CD4-positive, alpha-beta T cell treated with Interleukin-4 for 4 hours (primary cell): Measurements from ENCODE around the gene SPATA13.
"Not testable (repeated sequence)": the region's sequence is repeated elsewhere in the genome, so short reads cannot be mapped to it uniquely, and the experiment has no call there.

Experiments used
- DNase-seq: peaks from one replicate; pipeline ENCODE4 v3.0.0-alpha.2; 2020

The SPATA13 gene

GRCh38 chr13:24284889-24285565 is 124.5 kb downstream of the SPATA13 start:
- no peak for DNase-seq

GRCh38 chr13:24286624-24287023 is 126.1 kb downstream of the SPATA13 start:
- DNase-seq: no peak

GRCh38 chr13:24287748-24288287 is 127.3 kb downstream of the SPATA13 start:
- DNase-seq: no peak

GRCh38 chr13:24288870-24289269 is 128.3 kb downstream of the SPATA13 start:
- DNase-seq: no peak

- no peak for DNase-seq
Measured at GRCh38 chr13:24290280-24290932, 129.9 kb downstream of the SPATA13 start.

GRCh38 chr13:24292481-24292880 is 132.0 kb downstream of the SPATA13 start:
- DNase-seq: no peak

GRCh38 chr13:24293746-24294145 is 133.2 kb downstream of the SPATA13 start:
- DNase-seq: no peak

GRCh38 chr13:24299488-24300114 is 139.1 kb downstream of the SPATA13 start:
- DNase-seq: no peak

- no peak for DNase-seq
Measured at GRCh38 chr13:24301434-24301833, 140.9 kb downstream of the SPATA13 start.

- no peak for DNase-seq
Measured at GRCh38 chr13:24301911-24302310, 141.4 kb downstream of the SPATA13 start.

GRCh38 chr13:24304620-24305019 is 144.1 kb downstream of the SPATA13 start:
- no peak for DNase-seq

GRCh38 chr13:24306632-24307031 is 146.1 kb downstream of the SPATA13 start:
- no peak for DNase-seq

- DNase-seq: no peak
Measured at GRCh38 chr13:24307211-24308067, 146.9 kb downstream of the SPATA13 start.

GRCh38 chr13:24308068-24308445 is 147.5 kb downstream of the SPATA13 start:
- no peak for DNase-seq

- no peak for DNase-seq
Measured at GRCh38 chr13:24308488-24309020, 148.0 kb downstream of the SPATA13 start.

GRCh38 chr13:24309300-24309699 is 148.8 kb downstream of the SPATA13 start, which contains the start of gene C1QTNF9:
TSS of gene C1QTNF9 (plus strand) at chr13:24309580. CDS start at chr13:24316004, 6,424 bp downstream.
- not testable (repeated sequence) for DNase-seq

- no peak for DNase-seq
Measured at GRCh38 chr13:24313439-24313838, 152.9 kb downstream of the SPATA13 start.

GRCh38 chr13:24317835-24318234 is 157.3 kb downstream of the SPATA13 start:
- DNase-seq: not testable (repeated sequence)

- not testable (repeated sequence) for DNase-seq
Measured at GRCh38 chr13:24318878-24319277, 158.4 kb downstream of the SPATA13 start.

GRCh38 chr13:24319641-24320040 is 159.1 kb downstream of the SPATA13 start:
- not testable (repeated sequence) for DNase-seq

GRCh38 chr13:24321416-24321815 is 160.9 kb downstream of the SPATA13 start:
- not testable (repeated sequence) for DNase-seq

- not testable (repeated sequence) for DNase-seq
Measured at GRCh38 chr13:24322470-24322869, 161.9 kb downstream of the SPATA13 start.
